GM18951 (cell line): ENCODE results near the gene AUTS2.
"Not testable (repeated sequence)": the region's sequence is repeated elsewhere in the genome, so short reads cannot be mapped to it uniquely, and the experiment has no call there.

Source experiments
- POLR2A ChIP-seq: IDR thresholded peaks from 4 replicates; pipeline ENCODE4 v1.6.1; 2011; ENCODE audit warnings: mild to moderate bottlenecking; ENCODE audit not compliant: insufficient read length, insufficient read depth; ENCODE audit errors: extremely low read depth
- in situ Hi-C: fragments of 300-500 bp; cut with MboI; formaldehyde crosslinking; loops from one replicate; pipeline ENCODE4 v1.12.0; 2022; ENCODE audit warnings: low sequenced_read_pairs, mixed read lengths, inconsistent platforms; ENCODE audit not compliant: unreplicated experiment

The AUTS2 gene

GRCh38 chr7:70723339-70723738 lies 1125.1 kb downstream of the AUTS2 start:
- TF ChIP-seq POLR2A, result no peak
- in situ Hi-C loops, result no loop called here

GRCh38 chr7:70725448-70725847 lies 1127.2 kb downstream of the AUTS2 start:
- TF ChIP-seq POLR2A, result no peak
- in situ Hi-C loops, result no loop called here

- in situ Hi-C loops, result no loop called here
- TF ChIP-seq POLR2A, result no peak
Measured at GRCh38 chr7:70726294-70726693, 1128.0 kb downstream of the AUTS2 start.

GRCh38 chr7:70726951-70727378 lies 1128.7 kb downstream of the AUTS2 start:
- in situ Hi-C loops, result no loop called here
- TF ChIP-seq POLR2A, result no peak

- in situ Hi-C loops, result no loop called here
Measured at GRCh38 chr7:70727861-70728260, 1129.6 kb downstream of the AUTS2 start.

GRCh38 chr7:70728872-70729552 lies 1130.7 kb downstream of the AUTS2 start:
- in situ Hi-C loops, result no loop called here
- TF ChIP-seq POLR2A, result no peak

More at GRCh38 chr7:70727861-70728260, 1129.6 kb downstream of the AUTS2 start:
- no peak for TF ChIP-seq POLR2A

- in situ Hi-C loops, result not testable (repeated sequence)
Measured at GRCh38 chr7:70729553-70730157, 1131.4 kb downstream of the AUTS2 start.

- no peak for TF ChIP-seq POLR2A
- in situ Hi-C loops, result no loop called here
Measured at GRCh38 chr7:70730451-70731110, 1132.3 kb downstream of the AUTS2 start.

- no peak for TF ChIP-seq POLR2A
- in situ Hi-C loops, result no loop called here
Measured at GRCh38 chr7:70733090-70733489, 1134.8 kb downstream of the AUTS2 start.

- in situ Hi-C loops, result no loop called here
- no peak for TF ChIP-seq POLR2A
Measured at GRCh38 chr7:70734411-70734810, 1136.1 kb downstream of the AUTS2 start.

- TF ChIP-seq POLR2A, result no peak
- in situ Hi-C loops, result no loop called here
Measured at GRCh38 chr7:70735313-70735712, 1137.0 kb downstream of the AUTS2 start.

- in situ Hi-C loops, result no loop called here
- no peak for TF ChIP-seq POLR2A
Measured at GRCh38 chr7:70736715-70737460, 1138.6 kb downstream of the AUTS2 start.

GRCh38 chr7:70738151-70738885 lies 1140.0 kb downstream of the AUTS2 start:
- TF ChIP-seq POLR2A, result no peak
- in situ Hi-C loops, result no loop called here
